ENCODE results near the gene GMEB1.
"Not testable (repeated sequence)": the region's sequence is repeated elsewhere in the genome, so short reads cannot be mapped to it uniquely, and the experiment has no call there.

The GMEB1 gene

GRCh38 chr1:28668956-28669723 lies 556 bp downstream of the GMEB1 start:
- peak in 45 of 56 donors; percentile 4 to 77 (median 36) for DNase-seq

- DNase-seq = no peak
Measured at GRCh38 chr1:28671254-28671780, 2.7 kb downstream of the GMEB1 start.

GRCh38 chr1:28672971-28673370 lies 4.4 kb downstream of the GMEB1 start:
- not testable (repeated sequence) for DNase-seq

GRCh38 chr1:28675924-28676257 lies 7.3 kb downstream of the GMEB1 start:
- no peak for DNase-seq

GRCh38 chr1:28680151-28680550 lies 11.6 kb downstream of the GMEB1 start:
- no peak for DNase-seq

GRCh38 chr1:28682840-28683239 lies 14.3 kb downstream of the GMEB1 start:
- DNase-seq = no peak

GRCh38 chr1:28684937-28685336 lies 16.4 kb downstream of the GMEB1 start:
- no peak for DNase-seq

GRCh38 chr1:28691627-28692026 lies 23.0 kb downstream of the GMEB1 start:
- DNase-seq = not testable (repeated sequence)

- DNase-seq = no peak
Measured at GRCh38 chr1:28703629-28704028, 35.0 kb downstream of the GMEB1 start.

- DNase-seq = peak in 1 of 56 donors; percentile 1
Measured at GRCh38 chr1:28716336-28716735, 47.8 kb downstream of the GMEB1 start.

- no peak for DNase-seq
Measured at GRCh38 chr1:28718166-28718565, 49.6 kb downstream of the GMEB1 start.

GRCh38 chr1:28718586-28719331 lies 50.2 kb downstream of the GMEB1 start:
- DNase-seq = no peak

GRCh38 chr1:28719332-28719619 lies 50.7 kb downstream of the GMEB1 start:
- DNase-seq = no peak

- no peak for DNase-seq
Measured at GRCh38 chr1:28720376-28720775, 51.8 kb downstream of the GMEB1 start.

GRCh38 chr1:28721927-28722326 lies 53.3 kb downstream of the GMEB1 start:
- not testable (repeated sequence) for DNase-seq

- DNase-seq = not testable (repeated sequence)
Measured at GRCh38 chr1:28725365-28725764, 56.8 kb downstream of the GMEB1 start.

GRCh38 chr1:28735961-28736449 lies 67.4 kb downstream of the GMEB1 start:
- no peak for DNase-seq

- DNase-seq = peak; percentile 62 to 96 (median 90)
Measured at GRCh38 chr1:28736450-28737306, 68.1 kb downstream of the GMEB1 start, which contains the start of gene YTHDF2. YTHDF2 (plus strand) TSS chr1:28736940; CDS start chr1:28737121, 181 bp downstream.

- DNase-seq = peak in 9 of 56 donors; percentile 6 to 44 (median 29)
Measured at GRCh38 chr1:28737307-28738132, 68.9 kb downstream of the GMEB1 start.

- DNase-seq = no peak
Measured at GRCh38 chr1:28740118-28740517, 71.5 kb downstream of the GMEB1 start.

- no peak for DNase-seq
Measured at GRCh38 chr1:28744184-28744583, 75.6 kb downstream of the GMEB1 start.

Measured in amygdala (tissue), 56 donors.